ENCODE results near the gene MRNIP. TPM values are rescaled to one million over a fixed set of nuclear protein-coding genes. Genes with fewer than 3 reads are reported as not detected.

Gene MRNIP
- total and polyA plus RNA-seq, 2 of the 4 experiments (the other 2 are of a cell fraction) = 6.6 to 24.7 TPM

- no peak for TF ChIP-seq CHD1 (IDR thresholded peaks at IDR 0.05; ENCODE audit: low read depth, low read length)
These were observed 43.5 kb upstream of the MRNIP start (continued) for GRCh38 chr5:179901915-179902762.

DNA sequence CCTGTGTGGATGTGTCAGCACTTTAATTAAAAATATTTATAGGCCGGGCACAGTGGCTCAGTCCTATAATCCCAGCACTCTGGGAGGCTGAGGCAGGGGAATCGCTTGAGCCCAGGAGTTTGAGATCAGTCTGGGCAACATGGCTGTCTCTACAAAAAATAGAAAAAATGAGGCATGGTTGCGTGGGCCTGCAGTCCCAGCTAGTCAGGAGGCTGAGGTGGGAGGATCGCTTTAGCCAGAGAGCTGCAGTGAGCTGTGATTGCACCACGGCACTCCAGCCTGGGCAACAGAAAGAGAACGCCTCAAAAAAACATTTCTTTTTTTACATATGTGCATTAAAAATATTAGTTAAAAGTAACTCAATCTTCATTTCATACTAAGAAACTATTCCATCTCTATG lies 42.8 kb upstream of the MRNIP start:
- intact Hi-C loops (cut with micrococcal nuclease) (no loop called here), dilution Hi-C loops (cut with HindIII; ENCODE audit: low sequenced_read_pairs, unreplicated experiment) (no loop called here), in situ Hi-C loops (cut with MboI; ENCODE audit: low sequenced_read_pairs) (no loop called here)
- Histone ChIP-seq H2BK20ac (ENCODE audit: low read depth, low read length) (no peak overlapping the region), H4K91ac (ENCODE audit: insufficient read depth, low read depth, low read length) (no peak overlapping the region), H3K79me1 (ENCODE audit: low read depth in 1 of 2, low read length in 2 of 2) (peaks cover 41 to 69% of the 10 kb centered on the region in 2 experiments), H2BK120ac (ENCODE audit: low read depth, low read length) (no peak overlapping the region), H3K4me2 (ENCODE audit: low read depth, low read length) (no peak overlapping the region), H2AK5ac (ENCODE audit: low read depth, low read length) (no peak overlapping the region), H3K18ac (ENCODE audit: low read depth, low read length) (no peak overlapping the region), H2AFZ (replicated peaks; ENCODE audit: low read length, poor library complexity) (no peak overlapping the region), H3K4ac (ENCODE audit: low read depth, low read length) (no peak overlapping the region), H3K9me3 (ENCODE audit: control insufficient read depth, insufficient read depth, low read length) (no peaks in the 10 kb centered on the region), H3K9me1 (ENCODE audit: insufficient read depth, low read length) (peaks cover 8% of the 10 kb centered on the region; the same call in 1 of the 2 replicates), H3K23ac (ENCODE audit: low read depth, low read length) (no peak overlapping the region), H2AK9ac (replicated peaks; ENCODE audit: low read depth, low read length, poor library complexity) (no peak overlapping the region), H3K9ac (ENCODE audit: low read depth, low read length) (no peak overlapping the region), H3K27me3 (ENCODE audit: control insufficient read depth, insufficient read depth, low read length) (no peaks in the 10 kb centered on the region), H4K8ac (ENCODE audit: low read depth in 2 of 2, low read length in 2 of 2) (no peak overlapping the region), H3K4me1 (ENCODE audit: control insufficient read depth, insufficient read depth, low read length) (peaks cover 5% of the 10 kb centered on the region; the same call in 1 of the 2 replicates), H4K5ac (ENCODE audit: low read depth, low read length) (no peak overlapping the region), H3K4me3 (ENCODE audit: insufficient read depth, low read depth, low read length) (no peak overlapping the region), H2BK15ac (ENCODE audit: low read depth, low read length) (no peak overlapping the region), H4K20me1 (ENCODE audit: insufficient read depth, low read length) (peaks cover 30% of the 10 kb centered on the region), H3K14ac (replicated peaks; ENCODE audit: low read depth, low read length) (no peak overlapping the region), H3K27ac (ENCODE audit: insufficient read depth, low read length) (no peak overlapping the region), H3K56ac (ENCODE audit: extremely low read depth, insufficient read depth, low read length) (no peak overlapping the region), H3K36me3 (ENCODE audit: control insufficient read depth, insufficient read depth, low read length) (peaks cover 60% of the 10 kb centered on the region), H2BK5ac (ENCODE audit: low read depth, low read length, poor library complexity, severe bottlenecking) (no peak overlapping the region)
- ATAC-seq (ENCODE audit: low read depth) (no peak), DNase-seq (no peak)
- CTCF ChIA-PET = interaction anchor here (0.6 kb wide), 1 partner anchor 20 kb away, joined by 4 read pairs; no protein-coding TSS in a partner anchor
- TF ChIP-seq SMC3 (IDR thresholded peaks at IDR 0.05; ENCODE audit: low read depth, low read length) (no peak), RFX5 (IDR thresholded peaks at IDR 0.05; ENCODE audit: low read depth, low read length) (no peak)
- TF ChIP-seq, protein P1, sequence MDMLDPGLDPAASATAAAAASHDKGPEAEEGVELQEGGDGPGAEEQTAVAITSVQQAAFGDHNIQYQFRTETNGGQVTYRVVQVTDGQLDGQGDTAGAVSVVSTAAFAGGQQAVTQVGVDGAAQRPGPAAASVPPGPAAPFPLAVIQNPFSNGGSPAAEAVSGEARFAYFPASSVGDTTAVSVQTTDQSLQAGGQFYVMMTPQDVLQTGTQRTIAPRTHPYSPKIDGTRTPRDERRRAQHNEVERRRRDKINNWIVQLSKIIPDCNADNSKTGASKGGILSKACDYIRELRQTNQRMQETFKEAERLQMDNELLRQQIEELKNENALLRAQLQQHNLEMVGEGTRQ (IDR thresholded peaks at IDR 0.05; ENCODE audit: low read depth, low read length) = no peak
- POLR2A ChIA-PET (ENCODE audit: unreplicated experiment) = no interaction called here
- no TSS peak for BruUV-seq (replicated peaks)
- WGBS, 2 experiments (ENCODE audit: extremely low coverage in 2 of 2, insufficient read length in 1 of 2) = no CpG with 5 or more reads among the region's 6 CpGs

All from IMR-90 (cell line).